Activated T-cell treated with anti-CD3 and anti-CD28 coated beads, Interleukin-2, amount 50 U/mL, for 1 hour (primary cell): ENCODE results near the gene IGDCC3.

ENCODE experiments used
- DNase-seq: peaks from one replicate; pipeline ENCODE4 v3.0.0-alpha.2; 2020

Gene IGDCC3

GRCh38 chr15:65338823-65339222 is 39.0 kb downstream of the IGDCC3 start:
- DNase-seq = no peak

GRCh38 chr15:65338366-65338765 is 39.4 kb downstream of the IGDCC3 start:
- no peak for DNase-seq

GRCh38 chr15:65337436-65338070 is 40.2 kb downstream of the IGDCC3 start:
- DNase-seq = no peak

- DNase-seq = no peak
Observed at GRCh38 chr15:65336493-65337435, 41.0 kb downstream of the IGDCC3 start.

GRCh38 chr15:65335278-65336055 is 42.3 kb downstream of the IGDCC3 start:
- no peak for DNase-seq

GRCh38 chr15:65334586-65335231 is 43.1 kb downstream of the IGDCC3 start:
- no peak for DNase-seq

GRCh38 chr15:65333856-65334255 is 43.9 kb downstream of the IGDCC3 start:
- no peak for DNase-seq

GRCh38 chr15:65333148-65333820 is 44.5 kb downstream of the IGDCC3 start:
- DNase-seq = no peak

GRCh38 chr15:65332391-65333147 is 45.2 kb downstream of the IGDCC3 start:
- no peak for DNase-seq

- DNase-seq = no peak
Observed at GRCh38 chr15:65331811-65332210, 46.0 kb downstream of the IGDCC3 start.

- DNase-seq = no peak
Observed at GRCh38 chr15:65330934-65331645, 46.7 kb downstream of the IGDCC3 start.

GRCh38 chr15:65329984-65330735 is 47.6 kb downstream of the IGDCC3 start:
- no peak for DNase-seq

- DNase-seq = no peak
Observed at GRCh38 chr15:65329288-65329983, 48.4 kb downstream of the IGDCC3 start.

- DNase-seq = no peak
Observed at GRCh38 chr15:65328506-65329287, 49.1 kb downstream of the IGDCC3 start.

- DNase-seq = no peak
Observed at GRCh38 chr15:65327651-65328393, 50.0 kb downstream of the IGDCC3 start.

GRCh38 chr15:65326818-65327217 is 51.0 kb downstream of the IGDCC3 start:
- no peak for DNase-seq

- DNase-seq = no peak
Observed at GRCh38 chr15:65326117-65326526, 51.7 kb downstream of the IGDCC3 start.

- DNase-seq = no peak
Observed at GRCh38 chr15:65323071-65323511, 54.7 kb downstream of the IGDCC3 start.
